Measurements from ENCODE around the gene TBC1D22A. TPM values are rescaled to one million over a fixed set of nuclear protein-coding genes. Genes with fewer than 3 reads are reported as not detected.
A peak's percentile ranks its signal among the peaks of the same experiment; 100 is the strongest.

TBC1D22A gene
- total RNA-seq, 1 donor from 2014 or later = 6.8 TPM

GRCh38 chr22:46971099-46971763 lies 208.8 kb downstream of the TBC1D22A start:
- H3K27ac ChIP-seq (ENCODE audit: low read depth, low read length) = peak overlapping the region; percentile 57
- H3K36me3 ChIP-seq (ENCODE audit: control insufficient read depth in 3 of 3, insufficient read depth in 3 of 3, low read length in 3 of 3) = peaks cover 5 to 12% (median 10%) of the 10 kb centered on the region in 3 donors
- H3K9me3 ChIP-seq (ENCODE audit: control insufficient read depth in 3 of 3, low read length in 3 of 3) = no peaks in the 10 kb centered on the region
- H3K27me3 ChIP-seq (ENCODE audit: control insufficient read depth in 3 of 3, insufficient read depth in 3 of 3, low read length in 3 of 3) = no peaks in the 10 kb centered on the region
- H3K9ac ChIP-seq (ENCODE audit: low read depth in 1 of 3, low read length in 3 of 3) = peak overlapping the region in 2 of 3 donors; percentile 16 to 38
- no peak overlapping the region for H3K4me3 ChIP-seq (ENCODE audit: low read length in 3 of 3)
- H3K4me1 ChIP-seq (ENCODE audit: control insufficient read depth in 3 of 3, insufficient read depth in 3 of 3, low read length in 3 of 3) = peaks cover 11 to 18% (median 15%) of the 10 kb centered on the region in 3 donors

- no peaks in the 10 kb centered on the region for H3K9me3 ChIP-seq (ENCODE audit: control insufficient read depth in 3 of 3, low read length in 3 of 3)
- H3K36me3 ChIP-seq (ENCODE audit: control insufficient read depth in 3 of 3, insufficient read depth in 3 of 3, low read length in 3 of 3) = peaks cover 5 to 15% (median 15%) of the 10 kb centered on the region in 3 donors
- peak overlapping the region in 2 of 3 donors; percentile 16 to 38 for H3K9ac ChIP-seq (ENCODE audit: low read depth in 1 of 3, low read length in 3 of 3)
- peak overlapping the region; percentile 57 for H3K27ac ChIP-seq (ENCODE audit: low read depth, low read length)
- no peaks in the 10 kb centered on the region for H3K27me3 ChIP-seq (ENCODE audit: control insufficient read depth in 3 of 3, insufficient read depth in 3 of 3, low read length in 3 of 3)
- H3K4me3 ChIP-seq (ENCODE audit: low read length in 3 of 3) = no peak overlapping the region
- H3K4me1 ChIP-seq (ENCODE audit: control insufficient read depth in 3 of 3, insufficient read depth in 3 of 3, low read length in 3 of 3) = peaks cover 11 to 18% (median 15%) of the 10 kb centered on the region in 3 donors
Measured at GRCh38 chr22:46971764-46972125, 209.3 kb downstream of the TBC1D22A start.

- peaks cover 11 to 18% (median 15%) of the 10 kb centered on the region in 3 donors for H3K4me1 ChIP-seq (ENCODE audit: control insufficient read depth in 3 of 3, insufficient read depth in 3 of 3, low read length in 3 of 3)
- H3K9ac ChIP-seq (ENCODE audit: low read depth in 1 of 3, low read length in 3 of 3) = no peak overlapping the region
- peaks cover 5 to 19% (median 15%) of the 10 kb centered on the region in 3 donors for H3K36me3 ChIP-seq (ENCODE audit: control insufficient read depth in 3 of 3, insufficient read depth in 3 of 3, low read length in 3 of 3)
- no peak overlapping the region for H3K4me3 ChIP-seq (ENCODE audit: low read length in 3 of 3)
- peak overlapping the region; percentile 57 for H3K27ac ChIP-seq (ENCODE audit: low read depth, low read length)
- no peaks in the 10 kb centered on the region for H3K27me3 ChIP-seq (ENCODE audit: control insufficient read depth in 3 of 3, insufficient read depth in 3 of 3, low read length in 3 of 3)
- H3K9me3 ChIP-seq (ENCODE audit: control insufficient read depth in 3 of 3, low read length in 3 of 3) = no peaks in the 10 kb centered on the region
Measured at GRCh38 chr22:46972256-46972655, 209.8 kb downstream of the TBC1D22A start.

- Histone ChIP-seq H3K27me3 (ENCODE audit: control insufficient read depth in 3 of 3, insufficient read depth in 3 of 3, low read length in 3 of 3) (no peaks in the 10 kb centered on the region), H3K4me3 (ENCODE audit: low read length in 3 of 3) (no peak overlapping the region), H3K36me3 (ENCODE audit: control insufficient read depth in 3 of 3, insufficient read depth in 3 of 3, low read length in 3 of 3) (peaks cover 5 to 19% (median 18%) of the 10 kb centered on the region in 3 donors), H3K9me3 (ENCODE audit: control insufficient read depth in 3 of 3, low read length in 3 of 3) (no peaks in the 10 kb centered on the region), H3K9ac (ENCODE audit: low read depth in 1 of 3, low read length in 3 of 3) (no peak overlapping the region), H3K4me1 (ENCODE audit: control insufficient read depth in 3 of 3, insufficient read depth in 3 of 3, low read length in 3 of 3) (peaks cover 11 to 18% (median 15%) of the 10 kb centered on the region in 3 donors), H3K27ac (ENCODE audit: low read depth, low read length) (no peak overlapping the region)
Measured at GRCh38 chr22:46972901-46973831, 210.7 kb downstream of the TBC1D22A start.

- Histone ChIP-seq H3K27ac (ENCODE audit: low read depth, low read length) (no peak overlapping the region), H3K36me3 (ENCODE audit: control insufficient read depth in 3 of 3, insufficient read depth in 3 of 3, low read length in 3 of 3) (peaks cover 5 to 19% (median 18%) of the 10 kb centered on the region in 3 donors), H3K4me3 (ENCODE audit: low read length in 3 of 3) (no peak overlapping the region), H3K9ac (ENCODE audit: low read depth in 1 of 3, low read length in 3 of 3) (no peak overlapping the region), H3K27me3 (ENCODE audit: control insufficient read depth in 3 of 3, insufficient read depth in 3 of 3, low read length in 3 of 3) (no peaks in the 10 kb centered on the region), H3K9me3 (ENCODE audit: control insufficient read depth in 3 of 3, low read length in 3 of 3) (no peaks in the 10 kb centered on the region), H3K4me1 (ENCODE audit: control insufficient read depth in 3 of 3, insufficient read depth in 3 of 3, low read length in 3 of 3) (peaks cover 11 to 18% (median 15%) of the 10 kb centered on the region in 3 donors)
Measured at GRCh38 chr22:46974077-46974476, 211.6 kb downstream of the TBC1D22A start.

GRCh38 chr22:46974631-46975585 lies 212.5 kb downstream of the TBC1D22A start:
- Histone ChIP-seq H3K9ac (ENCODE audit: low read depth in 1 of 3, low read length in 3 of 3) (no peak overlapping the region), H3K27ac (ENCODE audit: low read depth, low read length) (no peak overlapping the region), H3K36me3 (ENCODE audit: control insufficient read depth in 3 of 3, insufficient read depth in 3 of 3, low read length in 3 of 3) (peaks cover 8 to 24% (median 18%) of the 10 kb centered on the region in 3 donors), H3K27me3 (ENCODE audit: control insufficient read depth in 3 of 3, insufficient read depth in 3 of 3, low read length in 3 of 3) (no peaks in the 10 kb centered on the region), H3K4me1 (ENCODE audit: control insufficient read depth in 3 of 3, insufficient read depth in 3 of 3, low read length in 3 of 3) (peaks cover 11 to 17% (median 15%) of the 10 kb centered on the region in 3 donors), H3K9me3 (ENCODE audit: control insufficient read depth in 3 of 3, low read length in 3 of 3) (no peaks in the 10 kb centered on the region), H3K4me3 (ENCODE audit: low read length in 3 of 3) (no peak overlapping the region)

- Histone ChIP-seq H3K36me3 (ENCODE audit: control insufficient read depth in 3 of 3, insufficient read depth in 3 of 3, low read length in 3 of 3) (peaks cover 8 to 24% (median 18%) of the 10 kb centered on the region in 3 donors), H3K9me3 (ENCODE audit: control insufficient read depth in 3 of 3, low read length in 3 of 3) (no peaks in the 10 kb centered on the region), H3K9ac (ENCODE audit: low read depth in 1 of 3, low read length in 3 of 3) (no peak overlapping the region), H3K27ac (ENCODE audit: low read depth, low read length) (no peak overlapping the region), H3K4me1 (ENCODE audit: control insufficient read depth in 3 of 3, insufficient read depth in 3 of 3, low read length in 3 of 3) (peaks cover 8% of the 10 kb centered on the region in 3 donors), H3K27me3 (ENCODE audit: control insufficient read depth in 3 of 3, insufficient read depth in 3 of 3, low read length in 3 of 3) (no peaks in the 10 kb centered on the region), H3K4me3 (ENCODE audit: low read length in 3 of 3) (no peak overlapping the region)
Measured at GRCh38 chr22:46976143-46976542, 213.7 kb downstream of the TBC1D22A start.

- Histone ChIP-seq H3K9ac (ENCODE audit: low read depth in 1 of 3, low read length in 3 of 3) (no peak overlapping the region), H3K4me3 (ENCODE audit: low read length in 3 of 3) (no peak overlapping the region), H3K27me3 (ENCODE audit: control insufficient read depth in 3 of 3, insufficient read depth in 3 of 3, low read length in 3 of 3) (no peaks in the 10 kb centered on the region), H3K36me3 (ENCODE audit: control insufficient read depth in 3 of 3, insufficient read depth in 3 of 3, low read length in 3 of 3) (peaks cover 8 to 24% (median 18%) of the 10 kb centered on the region in 3 donors), H3K27ac (ENCODE audit: low read depth, low read length) (no peak overlapping the region), H3K4me1 (ENCODE audit: control insufficient read depth in 3 of 3, insufficient read depth in 3 of 3, low read length in 3 of 3) (peaks cover 4 to 5% (median 5%) of the 10 kb centered on the region in 3 donors), H3K9me3 (ENCODE audit: control insufficient read depth in 3 of 3, low read length in 3 of 3) (no peaks in the 10 kb centered on the region)
Measured at GRCh38 chr22:46976598-46976997, 214.1 kb downstream of the TBC1D22A start.

GRCh38 chr22:46977656-46978343 lies 215.3 kb downstream of the TBC1D22A start:
- Histone ChIP-seq H3K9me3 (ENCODE audit: control insufficient read depth in 3 of 3, low read length in 3 of 3) (no peaks in the 10 kb centered on the region), H3K36me3 (ENCODE audit: control insufficient read depth in 3 of 3, insufficient read depth in 3 of 3, low read length in 3 of 3) (peaks cover 8 to 24% (median 18%) of the 10 kb centered on the region in 3 donors), H3K4me1 (ENCODE audit: control insufficient read depth in 3 of 3, insufficient read depth in 3 of 3, low read length in 3 of 3) (no peaks in the 10 kb centered on the region), H3K27ac (ENCODE audit: low read depth, low read length) (no peak overlapping the region), H3K27me3 (ENCODE audit: control insufficient read depth in 3 of 3, insufficient read depth in 3 of 3, low read length in 3 of 3) (no peaks in the 10 kb centered on the region), H3K4me3 (ENCODE audit: low read length in 3 of 3) (no peak overlapping the region), H3K9ac (ENCODE audit: low read depth in 1 of 3, low read length in 3 of 3) (no peak overlapping the region)
